HEK293T (cell line): ENCODE measurements around the gene USP3.

Experiments used
- ARNT ChIP-seq: fragments of 450-650 bp; IDR thresholded peaks from 2 replicates; pipeline ENCODE4 v1.6.1; 2017; ENCODE audit warnings: mild to moderate bottlenecking
- BHLHE40 ChIP-seq: fragments of 450-650 bp; IDR thresholded peaks from 2 replicates; pipeline ENCODE4 v1.6.1; 2016; ENCODE audit warnings: mild to moderate bottlenecking, moderate library complexity, borderline replicate concordance
- ELF4 ChIP-seq: fragments of 450-650 bp; IDR thresholded peaks from 2 replicates; pipeline ENCODE4 v1.6.1; 2017; ENCODE audit warnings: antibody characterized with exemption
- FOXK2 ChIP-seq: fragments of 450-650 bp; IDR thresholded peaks from 2 replicates; pipeline ENCODE4 v1.6.1; 2016; ENCODE audit warnings: mild to moderate bottlenecking
- FOXM1 ChIP-seq: fragments of 450-650 bp; IDR thresholded peaks from 2 replicates; pipeline ENCODE4 v1.6.1; 2017; ENCODE audit warnings: mild to moderate bottlenecking, borderline replicate concordance
- L3MBTL2 ChIP-seq: fragments of 450-650 bp; conservative IDR thresholded peaks from 2 replicates; pipeline ENCODE4 v1.6.1; 2016; ENCODE audit warnings: mild to moderate bottlenecking
- SP1 ChIP-seq: fragments of 450-650 bp; IDR thresholded peaks from 2 replicates; pipeline ENCODE4 v1.6.1; 2017
- SUZ12 ChIP-seq: fragments of 450-650 bp; IDR thresholded peaks from 2 replicates; pipeline ENCODE4 v1.6.1; 2016; ENCODE audit warnings: mild to moderate bottlenecking
- TARDBP ChIP-seq: fragments of 450-650 bp; IDR thresholded peaks from 2 replicates; pipeline ENCODE4 v1.6.1; 2016

DNA sequence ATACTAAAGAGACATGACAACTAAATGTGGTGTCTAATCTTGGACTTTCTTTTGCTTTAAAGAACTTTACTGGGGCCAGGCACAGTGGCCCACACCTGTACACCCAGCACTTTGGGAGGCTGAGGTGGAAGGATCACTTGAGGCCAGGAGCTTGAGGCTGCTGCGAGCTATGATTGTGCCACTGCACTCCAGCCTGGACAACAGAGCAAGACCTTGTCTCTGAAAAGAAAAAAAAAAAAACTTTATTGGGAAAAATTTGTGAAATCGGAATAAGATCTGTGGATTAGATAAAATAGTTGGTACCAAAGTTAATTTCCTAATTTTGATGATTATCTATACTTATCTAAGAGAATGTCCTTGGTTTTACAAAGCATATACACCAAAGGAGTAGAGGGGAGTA, 34.4 kb upstream of the USP3 start:
- TF ChIP-seq SP1 (no peak), FOXK2 (no peak), SUZ12 (no peak), ARNT (no peak), FOXM1 (no peak), TARDBP (no peak), BHLHE40 (no peak), ELF4 (no peak), L3MBTL2 (no peak)
